NCI-H2196 treated with DMSO at 0.1 percent for 48 hours (cell line): ENCODE measurements around the gene PIK3R4.

Source experiments
- DNase-seq: peaks from one replicate; lab custom pipeline; 2025; ENCODE audit not compliant: unreplicated experiment; lab: John Stamatoyannopoulos, UW

PIK3R4 gene

GRCh38 chr3:130644628-130645253 lies 101.9 kb downstream of the PIK3R4 start:
- no peak for DNase-seq

- DNase-seq: no peak
Measured at GRCh38 chr3:130640027-130640426, 106.6 kb downstream of the PIK3R4 start.

GRCh38 chr3:130636480-130637234 lies 110.0 kb downstream of the PIK3R4 start:
- DNase-seq: no peak

- DNase-seq: no peak
Measured at GRCh38 chr3:130635978-130636377, 110.7 kb downstream of the PIK3R4 start.

- DNase-seq: no peak
Measured at GRCh38 chr3:130635285-130635684, 111.3 kb downstream of the PIK3R4 start.
